Activated CD4-positive, CD25-positive, alpha-beta regulatory T cell treated with anti-CD3 and anti-CD28 coated beads, Interleukin-2, amount 50 U/mL, for 24 hours (primary cell): ENCODE measurements around the gene UBTD1.

ENCODE experiments used
- ATAC-seq, 2 donors: fragments of 150-1000 bp; cut with Tn5 transposase; one replicate each; pipeline ENCODE4 v1.10.0; 2021; ENCODE audit warnings: mild to moderate bottlenecking in 1 of 2, moderate library complexity in 1 of 2

The UBTD1 gene

GRCh38 chr10:97589479-97589878 is 90.8 kb downstream of the UBTD1 start, which contains the start of gene C10orf62:
TSS of gene C10orf62 (plus strand) at chr10:97589721. CDS start at chr10:97589898, 177 bp downstream.
- no peak for ATAC-seq

GRCh38 chr10:97590082-97590747 is 91.5 kb downstream of the UBTD1 start:
- peak in 1 of 2 donors; percentile 33 for ATAC-seq

- ATAC-seq: no peak
These were observed 92.2 kb downstream of the UBTD1 start for GRCh38 chr10:97590748-97591495.

GRCh38 chr10:97593421-97593820 is 94.7 kb downstream of the UBTD1 start:
- no peak for ATAC-seq

GRCh38 chr10:97596101-97597082 is 97.7 kb downstream of the UBTD1 start:
- ATAC-seq: no peak

GRCh38 chr10:97597778-97598177 is 99.1 kb downstream of the UBTD1 start:
- no peak for ATAC-seq

- no peak for ATAC-seq
These were observed 99.9 kb downstream of the UBTD1 start for GRCh38 chr10:97598407-97599271.

GRCh38 chr10:97599272-97599619 is 100.5 kb downstream of the UBTD1 start:
- no peak for ATAC-seq

- ATAC-seq: no peak
These were observed 101.9 kb downstream of the UBTD1 start for GRCh38 chr10:97600616-97601015.

GRCh38 chr10:97601268-97602215 is 102.8 kb downstream of the UBTD1 start:
- no peak for ATAC-seq

GRCh38 chr10:97607095-97607636 is 108.4 kb downstream of the UBTD1 start:
- ATAC-seq: no peak

- no peak for ATAC-seq
These were observed 110.4 kb downstream of the UBTD1 start for GRCh38 chr10:97608991-97609561.

- ATAC-seq: no peak
These were observed 112.7 kb downstream of the UBTD1 start for GRCh38 chr10:97611473-97611872.

- ATAC-seq: no peak
These were observed 113.7 kb downstream of the UBTD1 start for GRCh38 chr10:97612386-97612785.

GRCh38 chr10:97618285-97618684 is 119.6 kb downstream of the UBTD1 start:
- ATAC-seq: no peak

GRCh38 chr10:97618733-97619132 is 120.0 kb downstream of the UBTD1 start:
- ATAC-seq: no peak
